Inferior parietal cortex (tissue), 1 donor: Measurements from ENCODE around the gene DLX3.
"Not testable (repeated sequence)": the region's sequence is repeated elsewhere in the genome, so short reads cannot be mapped to it uniquely, and the experiment has no call there.

Experiments used
- DNase-seq: peaks from one replicate; pipeline ENCODE4 v3.0.0-alpha.2; 2016; ENCODE audit errors: extremely low spot score

DLX3 gene

DNA sequence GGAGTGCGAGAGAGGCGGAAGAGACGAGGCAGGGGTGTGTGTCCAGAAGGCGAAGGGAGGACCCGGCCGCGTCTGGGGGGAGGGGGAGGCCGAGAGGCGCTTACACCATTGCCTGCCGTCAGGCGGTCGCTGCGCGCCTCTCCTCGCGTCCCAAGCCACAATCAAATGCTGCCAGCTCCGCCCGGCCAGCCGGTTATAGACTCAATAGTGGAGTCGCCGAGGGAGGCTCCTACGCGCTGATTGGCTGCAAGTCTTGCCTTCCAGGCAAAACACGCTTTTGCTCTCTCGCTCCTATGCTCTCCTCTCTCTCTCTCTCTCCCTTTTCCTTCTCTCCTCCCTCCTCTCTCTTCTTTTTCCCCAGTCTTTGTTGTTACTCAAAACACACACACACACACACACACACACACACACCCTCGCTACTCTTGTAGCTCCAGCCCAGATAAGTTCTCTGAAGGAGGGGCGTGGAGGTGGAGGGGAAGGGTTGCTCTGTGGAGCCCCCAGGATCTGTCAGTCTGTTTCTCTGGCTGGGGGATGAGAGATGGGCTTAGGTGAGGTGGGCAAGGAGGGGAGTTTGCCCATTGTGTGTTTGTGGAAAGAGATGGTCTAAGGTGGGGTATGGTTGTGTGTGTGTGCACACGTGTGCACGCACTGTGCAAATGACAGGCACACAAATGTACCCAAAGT is at the start of gene DLX3:
Gene DLX3 (minus strand): TSS at position 170 of the 684 bp plus-strand sequence. CDS start 226 bp downstream, outside the sequence.
- DNase-seq, result no peak

DNA sequence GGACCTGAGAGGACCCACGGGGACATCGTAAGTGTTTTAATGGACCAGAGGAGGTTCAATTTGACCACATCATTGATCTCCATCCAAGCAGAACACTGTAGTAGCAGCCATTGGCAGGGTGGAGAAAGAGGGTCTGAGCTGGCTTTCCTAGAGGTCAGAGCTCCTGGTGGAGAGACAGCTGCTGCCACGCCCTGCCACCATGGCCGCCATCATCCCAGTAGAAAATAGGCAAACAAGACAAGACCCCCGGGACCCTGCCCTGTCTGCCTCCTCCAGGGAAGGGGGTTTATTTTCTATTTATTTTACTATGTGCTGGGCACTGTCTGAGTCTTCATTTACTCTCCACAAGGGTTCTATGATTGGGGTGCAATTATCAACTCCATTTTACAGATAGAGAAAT is 49.5 kb upstream of the DLX3 start:
- no peak for DNase-seq

DNA sequence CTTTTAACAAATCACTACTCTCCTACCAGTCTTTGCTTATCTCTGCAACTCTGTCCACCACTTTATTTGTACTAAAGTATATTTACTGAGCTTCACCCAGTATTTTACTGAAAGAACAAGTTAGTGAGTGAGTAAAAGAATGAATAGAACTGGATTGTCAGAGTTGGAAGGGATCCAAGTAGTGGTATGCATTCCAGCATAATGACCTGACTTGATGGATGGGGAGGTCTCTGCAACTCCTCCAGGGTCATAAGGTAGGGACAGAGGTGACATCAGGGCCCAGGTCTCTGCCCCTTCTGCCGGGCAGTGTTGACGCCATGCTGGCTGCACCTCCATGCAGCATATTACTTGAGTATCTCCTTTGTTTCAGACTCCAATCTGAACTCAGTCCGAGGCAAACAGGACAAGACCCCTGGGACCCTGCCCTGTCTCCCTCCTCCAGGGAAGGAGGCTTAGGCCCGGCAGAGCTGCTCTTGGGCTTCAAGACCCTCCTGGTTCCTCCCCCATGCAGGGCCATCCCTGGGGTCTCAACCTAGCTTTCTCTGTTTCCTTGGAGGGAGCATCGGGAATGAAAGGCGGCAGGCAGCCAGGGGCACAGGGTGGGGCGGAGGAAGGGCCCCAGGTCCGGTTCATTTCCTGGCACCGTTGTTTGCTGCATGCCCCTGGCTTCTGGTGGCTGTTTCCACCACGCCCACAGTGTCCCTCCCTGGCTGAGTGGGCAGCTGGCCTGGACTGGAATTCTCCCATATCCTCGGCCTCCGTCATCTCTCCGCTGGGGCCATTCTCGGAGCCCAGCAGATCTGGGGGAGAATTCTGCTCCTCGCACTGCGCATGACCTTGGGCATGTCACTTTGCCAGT is 48.5 kb upstream of the DLX3 start:
- DNase-seq, result no peak

DNA sequence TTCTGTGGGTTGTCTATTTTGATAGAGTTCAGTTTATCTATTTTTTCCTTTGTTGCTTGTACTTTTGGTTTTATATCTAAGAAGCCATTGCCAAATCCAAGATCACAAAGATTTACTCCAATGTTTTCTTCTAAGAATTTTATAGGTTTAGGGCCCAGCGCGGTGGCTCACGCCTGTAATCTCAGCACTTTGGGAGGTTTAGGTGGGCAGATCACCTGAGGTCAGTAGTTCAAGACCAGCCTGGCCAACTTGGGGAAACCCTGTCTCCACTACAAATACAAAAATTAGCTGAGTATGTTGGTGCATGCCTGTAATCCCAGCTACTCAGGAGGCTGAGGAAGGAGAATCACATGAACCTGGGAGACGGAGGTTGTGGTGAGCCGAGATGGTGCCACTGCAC is 47.2 kb upstream of the DLX3 start:
- DNase-seq, result no peak

DNA sequence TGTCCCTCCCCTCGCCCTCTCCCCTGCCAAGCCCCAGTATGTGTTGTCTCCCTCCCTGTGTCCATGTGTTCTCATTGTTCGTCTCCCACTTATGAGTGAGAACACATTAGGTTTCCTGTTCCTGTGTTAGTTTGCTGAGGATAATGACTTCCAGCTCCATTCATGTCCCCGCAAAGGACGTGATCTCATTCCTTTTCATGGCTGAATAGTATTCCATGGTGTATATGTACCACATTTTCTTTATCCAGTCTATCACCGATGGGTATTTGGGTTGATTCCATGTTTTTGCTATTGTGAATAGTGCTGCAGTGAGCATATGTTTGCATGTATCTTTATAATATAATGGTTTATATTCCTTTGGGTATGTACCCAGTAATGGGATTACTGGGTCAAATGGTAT is 45.5 kb upstream of the DLX3 start:
- not testable (repeated sequence) for DNase-seq

DNA sequence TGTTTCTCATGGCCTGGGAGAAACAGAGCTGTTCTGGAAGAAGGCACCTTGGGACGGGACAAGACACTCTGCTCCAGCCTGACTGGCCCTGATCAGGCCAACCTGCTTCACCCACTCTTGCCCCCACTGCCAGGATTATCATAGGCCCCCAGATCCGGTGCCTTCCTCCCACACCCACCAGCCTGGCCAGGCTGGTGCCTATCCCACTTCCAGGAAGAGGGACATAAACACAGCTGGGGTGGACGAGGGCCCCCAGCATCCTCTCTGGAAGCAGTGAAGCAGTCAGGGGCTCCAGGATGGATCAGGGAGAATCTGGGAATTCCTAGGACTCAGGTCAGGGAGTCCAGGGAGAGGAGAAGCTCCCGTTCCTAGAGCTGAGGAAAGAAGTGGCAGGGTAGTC is 44.0 kb upstream of the DLX3 start:
- no peak for DNase-seq

DNA sequence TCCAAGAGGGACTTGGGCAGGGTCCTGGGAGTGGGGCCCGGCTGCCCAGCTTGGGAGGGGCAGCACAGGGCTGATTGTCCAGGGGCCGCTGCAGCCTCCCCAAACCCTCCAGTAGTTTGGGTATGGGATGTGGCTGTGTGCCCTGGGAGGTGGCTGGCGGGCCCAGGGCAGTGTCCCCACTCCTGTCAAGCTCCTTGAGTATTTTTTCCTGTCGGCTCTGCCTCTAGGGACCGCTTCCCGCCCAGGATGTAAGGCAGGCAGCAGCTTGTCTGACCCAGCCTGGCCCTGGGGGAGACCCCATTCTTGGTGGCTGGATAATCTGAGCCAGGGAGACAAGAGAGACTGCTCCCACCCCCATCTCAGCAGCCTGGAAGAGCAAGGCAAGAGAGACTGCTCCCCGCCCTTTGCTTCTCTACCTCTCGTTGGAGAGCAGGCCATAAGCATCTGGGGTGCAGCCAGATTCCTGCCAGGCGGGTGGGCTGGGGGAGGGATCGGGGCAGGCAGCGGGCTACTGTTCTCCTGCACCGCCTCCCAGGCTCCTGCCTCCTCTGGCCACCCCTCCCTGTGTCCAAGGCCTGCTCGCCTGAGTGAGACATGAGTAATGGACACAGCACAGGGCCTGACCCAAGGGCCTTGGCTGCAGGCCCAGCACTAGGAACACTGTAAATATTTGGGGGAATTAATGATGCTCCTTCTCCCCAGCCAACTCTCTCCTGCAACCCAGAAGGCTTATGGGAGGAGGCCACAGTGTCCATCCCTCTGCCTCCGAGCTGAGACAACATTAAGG is 42.5 kb upstream of the DLX3 start:
- DNase-seq, result no peak

DNA sequence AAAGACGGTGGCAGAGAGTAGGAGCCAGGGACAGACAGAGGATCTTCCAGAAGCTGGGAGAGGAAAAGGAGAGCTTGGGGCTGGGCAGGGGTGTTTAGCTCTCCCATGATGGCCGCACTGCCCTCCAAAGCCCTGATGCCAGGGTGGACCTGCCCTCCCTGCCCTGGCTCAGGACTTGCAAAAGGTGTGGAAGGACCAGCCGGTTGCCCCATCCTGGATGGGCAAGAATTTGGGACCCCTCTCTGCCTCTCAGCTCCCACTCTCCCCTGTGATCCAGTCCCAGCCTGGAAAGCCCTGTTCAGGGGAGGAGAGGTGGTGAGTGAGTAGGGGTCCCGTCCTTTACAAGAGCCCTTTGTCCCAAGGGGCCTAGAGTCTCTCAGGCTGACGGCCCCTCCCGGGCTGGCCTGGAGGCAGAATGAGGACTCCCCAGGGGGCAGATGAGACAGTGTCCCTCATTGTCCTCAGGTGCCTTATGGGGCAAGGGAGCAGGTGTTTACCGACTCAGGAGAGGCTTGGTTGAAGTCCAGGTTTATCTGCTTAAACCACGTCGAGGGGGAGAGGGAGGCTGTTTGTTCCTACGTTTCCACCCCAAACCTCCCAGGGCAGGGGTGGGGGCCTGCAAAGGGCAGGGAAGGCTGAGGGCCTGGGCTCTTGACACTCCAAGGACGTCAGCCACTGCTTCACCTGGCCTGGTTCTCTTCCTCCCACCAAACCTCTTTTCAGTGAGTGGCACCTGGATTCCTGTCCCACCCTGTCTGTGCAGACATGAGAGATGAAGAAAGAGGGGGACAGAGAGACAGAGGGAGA is 41.6 kb upstream of the DLX3 start:
- no peak for DNase-seq

DNA sequence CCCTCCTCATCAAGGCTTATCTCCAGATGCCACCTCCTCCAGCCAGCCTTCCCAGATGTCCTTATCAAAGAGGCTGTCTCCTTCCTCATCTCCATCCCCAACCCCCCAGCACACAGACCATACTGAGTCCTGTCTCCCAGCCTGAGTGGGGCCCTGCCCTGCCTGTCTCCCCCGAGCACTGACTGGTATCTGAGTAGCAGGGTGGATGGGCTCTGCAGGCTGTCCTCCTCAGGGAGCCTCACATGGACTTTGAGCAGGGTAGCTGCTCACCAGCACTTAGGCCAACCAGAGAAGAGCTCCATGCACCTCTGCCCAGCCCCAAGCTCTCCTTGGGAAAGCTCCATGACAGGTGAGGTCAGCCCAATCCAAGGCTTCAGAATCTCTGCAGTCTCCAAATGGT is 40.9 kb upstream of the DLX3 start:
- DNase-seq, result no peak

DNA sequence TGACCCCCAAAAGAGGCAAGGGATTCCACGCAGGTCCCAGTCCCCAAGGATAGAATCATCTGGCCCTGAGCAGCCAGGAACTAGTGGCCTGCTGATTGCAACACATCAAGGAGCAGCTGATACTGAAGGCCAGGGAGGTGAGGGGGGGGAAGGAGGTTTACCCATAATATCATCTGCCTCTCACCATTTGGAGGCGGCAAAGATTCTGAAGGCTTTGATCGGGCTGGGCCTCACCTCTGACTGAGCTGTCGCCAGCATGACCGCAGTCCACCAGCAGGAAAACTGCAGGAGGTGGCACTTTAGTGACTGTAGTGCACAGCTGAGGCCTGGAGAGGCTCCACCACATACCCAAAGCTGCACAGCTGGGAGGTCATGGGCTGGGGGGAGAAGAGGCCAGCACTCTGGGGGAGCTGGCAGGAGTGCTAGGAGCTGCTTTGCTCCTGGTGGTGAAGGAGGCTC is 40.4 kb upstream of the DLX3 start:
- DNase-seq, result no peak

DNA sequence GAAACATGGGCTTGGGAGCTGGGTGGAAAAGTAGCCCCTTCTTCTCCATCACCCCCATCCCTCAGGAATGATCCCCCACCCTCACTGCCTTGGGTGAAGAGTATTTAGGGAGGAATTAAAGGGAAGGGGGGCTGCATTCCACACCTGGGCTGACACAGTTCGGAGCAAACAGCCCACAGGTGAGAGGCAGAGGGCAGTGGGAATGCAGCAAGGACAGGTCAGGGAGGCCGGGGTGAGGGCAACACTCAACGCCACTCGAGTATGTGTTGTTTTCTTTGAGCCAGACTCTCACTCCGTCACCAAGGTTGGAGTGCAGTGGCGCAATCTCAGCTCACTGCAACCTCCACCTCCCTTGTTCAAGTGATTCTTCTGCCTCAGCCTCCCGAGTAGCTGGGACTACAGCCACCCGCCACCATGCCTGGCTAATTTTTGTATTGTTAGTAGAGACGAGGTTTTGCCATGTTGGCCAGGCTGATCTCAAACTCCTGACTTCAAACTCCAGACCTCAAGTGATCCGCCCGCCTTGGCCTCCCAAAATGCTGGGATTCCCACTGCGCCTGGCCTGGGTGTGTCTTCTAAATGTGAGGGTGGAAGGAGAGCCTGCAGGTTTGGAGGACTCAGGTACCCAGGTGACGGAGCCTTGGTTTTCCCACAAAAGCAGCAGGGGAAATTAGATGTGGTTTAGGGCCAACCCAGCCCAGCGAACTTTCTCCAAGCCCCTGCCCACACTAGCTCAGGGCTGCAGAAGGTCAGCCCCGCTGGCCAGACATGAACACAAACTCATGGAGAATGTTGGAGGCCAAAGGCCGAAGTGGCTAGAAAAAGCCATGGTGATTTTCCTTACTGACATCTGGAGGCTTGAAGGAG is 39.7 kb upstream of the DLX3 start:
- no peak for DNase-seq

DNA sequence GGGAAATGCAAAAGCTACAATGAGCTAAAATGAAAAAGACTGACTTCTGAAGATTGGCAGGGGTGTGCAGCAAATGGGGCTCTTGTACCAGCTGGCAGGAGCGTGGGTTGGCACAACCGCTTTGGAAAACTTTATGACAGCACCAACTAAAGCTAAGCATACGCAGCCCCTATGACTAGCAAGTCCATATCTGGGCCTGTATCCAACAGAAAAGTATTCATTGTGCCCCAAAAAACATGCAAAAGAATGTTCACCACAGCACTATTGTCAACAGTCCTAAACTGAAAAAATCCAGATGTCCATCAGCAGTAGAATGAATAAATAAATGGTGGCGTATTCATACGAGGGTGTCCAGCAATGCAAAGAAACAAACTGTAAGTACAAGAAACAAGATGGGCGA is 38.3 kb upstream of the DLX3 start:
- DNase-seq, result no peak

DNA sequence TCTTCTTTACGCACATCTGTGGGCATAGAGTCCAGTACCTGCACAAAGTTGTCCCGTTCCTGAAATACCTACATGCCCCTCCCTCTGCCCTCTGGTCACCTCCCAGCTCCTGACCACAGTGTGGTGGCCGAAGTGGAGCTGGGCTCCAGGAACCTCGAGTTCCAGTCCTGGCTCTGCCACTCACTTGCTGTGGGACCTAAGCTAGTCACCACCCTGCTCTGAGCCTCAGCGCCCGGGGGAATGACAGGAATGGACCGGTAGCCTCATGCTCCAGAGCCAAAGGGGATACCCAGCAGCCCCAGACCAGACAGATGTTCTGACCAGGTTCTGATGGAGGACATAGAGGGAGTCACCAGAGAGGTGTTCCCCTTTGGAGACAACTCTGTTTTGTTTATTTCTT is 34.2 kb upstream of the DLX3 start:
- DNase-seq, result no peak

DNA sequence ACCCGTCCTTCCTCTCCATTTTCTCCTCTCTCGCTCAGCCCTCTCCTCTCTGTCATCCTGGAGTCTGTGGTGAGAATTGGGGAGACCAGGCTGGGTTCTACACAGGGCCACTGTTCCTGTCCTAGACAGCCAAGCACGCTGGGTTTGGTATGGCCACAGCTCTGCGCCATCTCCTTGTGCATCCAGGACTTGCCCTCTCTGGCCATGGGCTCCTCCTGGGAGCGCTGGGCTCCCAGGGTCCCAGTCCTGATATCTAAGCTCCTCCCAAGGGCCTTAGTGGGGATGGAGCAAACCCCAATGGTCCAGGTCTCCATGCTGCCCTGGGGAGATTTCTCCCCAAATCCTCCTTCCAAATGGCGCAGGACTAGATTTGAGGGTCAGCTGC is 33.7 kb upstream of the DLX3 start:
- no peak for DNase-seq

DNA sequence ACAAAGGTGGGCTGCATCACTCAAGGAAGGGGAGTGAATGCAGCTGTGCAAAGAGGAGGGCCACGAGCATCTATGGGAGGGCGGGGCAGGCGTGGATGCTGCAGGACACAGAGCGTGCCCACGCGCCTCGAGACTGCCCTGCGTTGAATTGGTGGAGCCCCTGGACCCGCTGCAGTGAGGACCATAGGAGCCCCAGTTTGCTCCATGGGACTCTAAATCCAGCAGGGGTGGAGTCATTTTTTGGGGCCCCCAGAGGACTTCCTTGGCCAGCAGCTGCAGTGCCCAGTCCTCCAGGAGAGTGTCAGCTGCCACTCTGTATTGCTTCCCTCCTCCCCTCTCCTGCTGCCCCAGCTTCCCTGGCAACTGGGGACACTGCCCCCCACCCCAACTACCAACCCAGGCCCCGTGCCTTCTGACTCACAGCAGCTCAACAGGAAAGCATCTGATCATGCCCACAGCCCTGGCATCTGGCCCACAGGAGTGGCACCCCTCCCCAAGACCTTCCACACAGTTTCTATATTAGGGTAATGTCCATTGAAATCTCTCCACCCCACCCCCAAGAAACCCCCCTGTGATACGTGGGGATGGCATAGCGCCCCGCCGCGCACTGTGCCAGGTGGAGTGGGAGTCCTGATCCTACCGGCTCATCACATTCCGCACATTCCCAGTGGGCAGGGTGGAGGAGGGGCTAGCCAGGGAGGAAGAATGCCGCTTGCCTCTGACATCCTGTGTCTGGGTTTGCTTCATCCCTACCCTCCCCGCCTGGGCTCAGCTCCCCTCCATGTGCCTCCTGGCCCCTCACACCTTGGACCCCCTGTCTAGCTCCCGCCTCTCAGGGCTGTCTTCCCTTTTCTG is 33.1 kb upstream of the DLX3 start:
- no peak for DNase-seq

DNA sequence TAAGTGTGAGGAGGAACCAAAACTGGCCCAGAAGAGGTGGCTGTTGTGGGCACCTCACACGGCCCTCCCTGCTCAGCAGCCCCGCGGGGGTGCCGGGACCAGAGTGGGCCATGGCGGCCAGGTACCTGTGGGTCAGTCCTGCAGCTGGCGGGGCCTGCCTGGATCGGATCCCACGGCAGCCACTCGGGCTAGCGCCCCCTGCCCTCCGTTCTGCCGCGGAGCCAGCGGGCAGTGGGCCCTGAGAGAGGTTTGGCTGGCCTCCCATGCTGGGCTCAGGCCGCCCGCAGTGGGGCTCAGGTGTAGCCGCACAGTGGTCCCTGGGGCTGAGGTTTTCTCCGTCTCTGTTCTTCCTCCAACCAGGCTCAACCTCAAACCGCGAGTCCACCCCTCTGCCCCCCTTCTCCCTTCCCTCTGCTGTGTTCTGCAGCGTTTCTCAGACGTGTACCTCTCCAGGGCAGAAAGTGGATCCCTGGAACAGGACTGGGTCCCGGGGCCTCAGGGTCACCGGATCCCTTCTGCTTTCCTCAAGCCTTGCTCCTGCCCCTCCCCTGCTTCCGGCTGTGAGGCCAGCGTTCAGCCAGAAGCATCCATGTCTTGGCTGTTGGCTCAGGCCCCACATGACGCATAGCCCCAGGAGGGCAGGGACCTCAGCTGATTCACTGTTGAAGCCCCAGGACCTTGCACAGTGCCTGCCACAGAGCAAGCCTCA is 32.3 kb upstream of the DLX3 start:
- DNase-seq, result no peak

DNA sequence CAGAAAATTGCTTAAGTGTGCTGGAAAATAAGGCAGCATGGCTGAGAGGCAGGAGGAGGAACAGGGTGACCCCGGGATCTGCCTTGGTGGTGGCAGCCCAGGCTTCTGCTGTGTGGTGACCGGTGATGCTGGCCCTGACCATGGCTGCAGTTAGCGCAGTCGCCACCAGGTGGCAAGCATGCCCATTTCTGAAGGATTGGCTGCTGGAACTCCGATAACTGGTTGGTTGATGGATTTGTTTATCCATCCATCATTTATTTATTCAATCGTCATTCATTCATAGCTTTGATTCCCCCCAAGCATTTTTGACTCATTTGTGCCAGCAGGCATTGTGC is 31.8 kb upstream of the DLX3 start:
- DNase-seq, result peak; percentile 85

DNA sequence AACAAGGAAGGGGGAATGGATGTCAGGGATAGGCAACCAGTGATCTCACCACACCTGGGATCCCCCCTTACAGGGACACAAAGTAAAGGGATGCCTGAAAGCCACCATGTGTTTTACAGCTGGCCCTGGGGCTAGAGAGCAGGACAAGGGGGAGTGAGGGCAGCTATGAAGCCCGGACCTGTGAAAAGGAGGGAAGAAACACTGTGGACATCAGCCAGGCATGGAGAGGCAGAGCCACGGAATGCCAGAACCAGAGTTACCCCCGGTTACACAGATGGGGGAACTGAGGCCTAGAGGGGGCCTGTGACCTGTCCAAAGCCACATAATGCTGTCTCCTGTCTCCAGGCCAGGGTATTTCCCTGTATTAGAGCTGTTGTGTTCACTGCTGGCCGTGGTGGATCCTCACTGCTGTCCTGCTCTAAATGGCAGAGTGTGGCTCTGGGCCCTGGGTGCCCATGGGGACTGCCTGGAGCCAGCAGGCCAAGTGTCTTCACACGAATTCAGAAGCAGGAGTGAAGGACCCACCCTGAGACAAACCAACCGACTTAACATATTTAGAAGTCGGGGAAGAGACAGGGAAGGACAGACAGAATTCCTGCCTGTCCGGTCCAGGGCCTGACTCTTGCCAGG is 31.1 kb upstream of the DLX3 start:
- no peak for DNase-seq

DNA sequence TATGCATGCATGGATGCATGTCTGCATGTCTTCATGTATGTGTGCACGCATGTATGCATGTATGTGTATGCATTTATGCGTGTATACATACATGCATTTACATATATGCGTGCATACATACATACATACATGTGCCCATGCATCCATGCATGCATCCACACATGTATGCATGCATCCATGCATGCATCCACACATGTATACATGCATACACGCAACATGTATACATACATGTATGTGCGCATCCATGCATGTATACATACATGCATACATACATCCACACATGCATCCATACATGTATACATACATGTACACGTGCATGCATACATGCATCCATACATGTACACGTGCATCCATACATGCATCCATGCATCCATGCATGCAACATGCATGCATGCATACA is 29.8 kb upstream of the DLX3 start:
- DNase-seq, result no peak
